ENCODE data around the gene NRAP.

NRAP gene

GRCh38 chr10:113562069-113562468, 101.8 kb downstream of the NRAP start:
- H3K27me3 ChIP-seq, result peaks cover 20% of the 10 kb centered on the region
- H3K36me3 ChIP-seq, result no peaks in the 10 kb centered on the region
- H3K9me3 ChIP-seq, result no peaks in the 10 kb centered on the region
- H3K27ac ChIP-seq, result no peak overlapping the region
- TF ChIP-seq, protein P1, sequence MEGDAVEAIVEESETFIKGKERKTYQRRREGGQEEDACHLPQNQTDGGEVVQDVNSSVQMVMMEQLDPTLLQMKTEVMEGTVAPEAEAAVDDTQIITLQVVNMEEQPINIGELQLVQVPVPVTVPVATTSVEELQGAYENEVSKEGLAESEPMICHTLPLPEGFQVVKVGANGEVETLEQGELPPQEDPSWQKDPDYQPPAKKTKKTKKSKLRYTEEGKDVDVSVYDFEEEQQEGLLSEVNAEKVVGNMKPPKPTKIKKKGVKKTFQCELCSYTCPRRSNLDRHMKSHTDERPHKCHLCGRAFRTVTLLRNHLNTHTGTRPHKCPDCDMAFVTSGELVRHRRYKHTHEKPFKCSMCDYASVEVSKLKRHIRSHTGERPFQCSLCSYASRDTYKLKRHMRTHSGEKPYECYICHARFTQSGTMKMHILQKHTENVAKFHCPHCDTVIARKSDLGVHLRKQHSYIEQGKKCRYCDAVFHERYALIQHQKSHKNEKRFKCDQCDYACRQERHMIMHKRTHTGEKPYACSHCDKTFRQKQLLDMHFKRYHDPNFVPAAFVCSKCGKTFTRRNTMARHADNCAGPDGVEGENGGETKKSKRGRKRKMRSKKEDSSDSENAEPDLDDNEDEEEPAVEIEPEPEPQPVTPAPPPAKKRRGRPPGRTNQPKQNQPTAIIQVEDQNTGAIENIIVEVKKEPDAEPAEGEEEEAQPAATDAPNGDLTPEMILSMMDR (IDR thresholded peaks at IDR 0.05), result no peak
- H3K4me1 ChIP-seq (ENCODE audit: control insufficient read depth in 1 of 2, insufficient read depth in 1 of 2, low read depth in 1 of 2, low read length in 1 of 2), result peaks cover 0 to 6% of the 10 kb centered on the region in 2 experiments
- no peak overlapping the region for H3K4me3 ChIP-seq (ENCODE audit: low read depth in 1 of 2, low read length in 1 of 2)

GRCh38 chr10:113561214-113561613, 102.6 kb downstream of the NRAP start:
- H3K4me1 ChIP-seq (ENCODE audit: control insufficient read depth in 1 of 2, insufficient read depth in 1 of 2, low read depth in 1 of 2, low read length in 1 of 2), result peaks cover 0 to 6% of the 10 kb centered on the region in 2 experiments
- no peak overlapping the region for H3K27ac ChIP-seq
- TF ChIP-seq, protein P1 (IDR thresholded peaks at IDR 0.05), result no peak
- H3K4me3 ChIP-seq (ENCODE audit: low read depth in 1 of 2, low read length in 1 of 2), result no peak overlapping the region
- no peaks in the 10 kb centered on the region for H3K9me3 ChIP-seq
- no peaks in the 10 kb centered on the region for H3K36me3 ChIP-seq
- H3K27me3 ChIP-seq, result peaks cover 28% of the 10 kb centered on the region

DNA sequence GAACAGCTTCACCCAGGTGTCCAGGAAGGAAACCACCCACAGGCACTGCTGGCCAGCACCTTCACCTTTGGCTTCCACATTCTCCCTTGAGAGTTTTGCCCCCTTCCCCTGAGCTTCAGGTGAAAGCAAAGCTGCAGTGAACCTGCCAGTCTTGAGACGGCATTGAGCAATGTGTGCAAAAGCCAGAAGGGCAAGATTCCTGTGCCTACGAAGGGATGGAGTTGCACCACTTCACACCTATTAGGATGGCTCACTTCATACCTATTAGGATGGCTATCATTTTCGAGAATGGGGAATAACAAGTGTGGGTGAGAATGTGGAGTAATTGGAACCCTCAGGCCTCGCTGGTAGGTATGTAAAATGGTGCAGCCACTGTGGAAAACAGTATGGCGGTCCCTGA, 103.8 kb downstream of the NRAP start:
- Histone ChIP-seq H3K27me3 (peaks cover 32% of the 10 kb centered on the region), H3K4me1 (ENCODE audit: control insufficient read depth in 1 of 2, insufficient read depth in 1 of 2, low read depth in 1 of 2, low read length in 1 of 2) (peaks cover 0 to 6% of the 10 kb centered on the region in 2 experiments), H3K27ac (no peak overlapping the region), H3K36me3 (no peaks in the 10 kb centered on the region), H3K4me3 (ENCODE audit: low read depth in 1 of 2, low read length in 1 of 2) (no peak overlapping the region), H3K9me3 (no peaks in the 10 kb centered on the region)
- TF ChIP-seq, protein P1 (IDR thresholded peaks at IDR 0.05), result no peak

- peaks cover 38% of the 10 kb centered on the region for H3K27me3 ChIP-seq
- no peak overlapping the region for H3K27ac ChIP-seq
- TF ChIP-seq, protein P1 (IDR thresholded peaks at IDR 0.05), result no peak
- H3K9me3 ChIP-seq, result no peaks in the 10 kb centered on the region
- no peaks in the 10 kb centered on the region for H3K4me1 ChIP-seq (ENCODE audit: control insufficient read depth in 1 of 2, insufficient read depth in 1 of 2, low read depth in 1 of 2, low read length in 1 of 2)
- H3K4me3 ChIP-seq (ENCODE audit: low read depth in 1 of 2, low read length in 1 of 2), result no peak overlapping the region
- H3K36me3 ChIP-seq, result no peaks in the 10 kb centered on the region
These were observed 105.9 kb downstream of the NRAP start for GRCh38 chr10:113557903-113558321.

- peaks cover 38% of the 10 kb centered on the region for H3K27me3 ChIP-seq
- no peaks in the 10 kb centered on the region for H3K9me3 ChIP-seq
- no peak overlapping the region for H3K27ac ChIP-seq
- no peaks in the 10 kb centered on the region for H3K4me1 ChIP-seq (ENCODE audit: control insufficient read depth in 1 of 2, insufficient read depth in 1 of 2, low read depth in 1 of 2, low read length in 1 of 2)
- no peak overlapping the region for H3K4me3 ChIP-seq (ENCODE audit: low read depth in 1 of 2, low read length in 1 of 2)
- H3K36me3 ChIP-seq, result no peaks in the 10 kb centered on the region
- TF ChIP-seq, protein P1 (IDR thresholded peaks at IDR 0.05), result no peak
These were observed 106.4 kb downstream of the NRAP start for GRCh38 chr10:113557424-113557862.

- H3K36me3 ChIP-seq, result no peaks in the 10 kb centered on the region
- no peak overlapping the region for H3K4me3 ChIP-seq (ENCODE audit: low read depth in 1 of 2, low read length in 1 of 2)
- TF ChIP-seq, protein P1 (IDR thresholded peaks at IDR 0.05), result no peak
These were observed 108.1 kb downstream of the NRAP start for GRCh38 chr10:113555751-113556150.

More at GRCh38 chr10:113555751-113556150, 108.1 kb downstream of the NRAP start:
- peaks cover 38% of the 10 kb centered on the region for H3K27me3 ChIP-seq
- no peaks in the 10 kb centered on the region for H3K4me1 ChIP-seq (ENCODE audit: control insufficient read depth in 1 of 2, insufficient read depth in 1 of 2, low read depth in 1 of 2, low read length in 1 of 2)
- H3K27ac ChIP-seq, result no peak overlapping the region
- no peaks in the 10 kb centered on the region for H3K9me3 ChIP-seq

All from neutrophil (primary cell).